Pancreas (tissue), 10 donors: ENCODE measurements around the gene ZNF408. TPM values are rescaled to one million over a fixed set of nuclear protein-coding genes. Genes with fewer than 3 reads are reported as not detected.

Source experiments
- ATAC-seq, 4 donors: fragments of 200-7000 bp; cut with Tn5 transposase; one replicate each; pipeline versions ENCODE4 v1.8.0 to v1.9.1; 2020; ENCODE audit warnings: mild to moderate bottlenecking in 4 of 4, moderate library complexity in 4 of 4
- DNase-seq, 6 donors: peaks; one replicate each; pipeline ENCODE4 v3.0.0-alpha.2; 2020
- FAIRE-seq: peaks from 2 replicates; lab custom pipeline; 2012; peaks lifted over from hg19 to GRCh38; lab: Jason Lieb, UNC
- H3K27ac ChIP-seq, 4 donors: fragments of 200-600 bp; sonication (generic); 1 replicate in 3 of 4; 2 replicates in 1 of 4; pipeline versions ENCODE4 v1.5.0 to v1.8.0; 2020
- H3K27me3 ChIP-seq, 4 donors: fragments of 200-600 bp; one replicate each; pipeline ENCODE4 v1.8.0; 2021
- H3K36me3 ChIP-seq, 3 donors: fragments of 200-600 bp; sonication (generic) in 1 of 3; one replicate each; pipeline versions ENCODE4 v1.5.0 to v1.8.0; 2020 to 2021
- H3K4me1 ChIP-seq, 3 donors: fragments of 200-600 bp; one replicate each; pipeline ENCODE4 v1.8.0; 2021
- H3K4me3 ChIP-seq, 4 donors: fragments of 200-600 bp; sonication (generic) in 2 of 4; one replicate each; pipeline versions ENCODE4 v1.5.0 to v1.8.0; 2020 to 2021
- H3K9me3 ChIP-seq, 4 donors: fragments of 200-600 bp; one replicate each; pipeline ENCODE4 v1.8.0; 2021
- CTCF ChIP-seq, 4 donors: fragments of 200-600 bp; sonication (generic) in 3 of 4; IDR thresholded peaks; one replicate each; pipeline versions ENCODE4 v1.5.0 to v1.8.0; 2021; ENCODE audit warnings: antibody characterized with exemption in 4 of 4
- WGBS, 2 donors: extraction: QIAGEN DNeasy Blood & Tissue Kit; methylation state at CpG; one replicate each; pipeline ENCODE4 v1.1.7; 2013; 5-methylcytosine and 5-hydroxymethylcytosine counted together
- intact Hi-C, 3 donors: fragments of 100-400 bp; cut with DNase I; formaldehyde crosslinking; loops; one replicate each; pipeline versions ENCODE4 v1.11.1 to v1.14.2; 2022
- polyA plus RNA-seq, 2 donors: library from polyadenylated mRNA; stranded (reverse); fragments of 200-250 nt; gene quantifications; one replicate each; pipeline ENCODE4 v1.2.3, GENCODE V29; 2013
- total RNA-seq, 6 donors: library from RNA; stranded (reverse); fragmentation: NEBNext Ultra II Directional in 4 of 6; extraction: Animal tissue kit (Norgen Biotek cat#: 25700) in 4 of 6; gene quantifications; one replicate each; pipeline versions ENCODE4 v1.2.1 to v1.2.4, GENCODE V29; 2021 to 2023
- donor health status: healthy with polysubstance abuse.
- donor health status: DM: no; HTN: no; CAD: no; lungs with moderate emphysema.
- donor health status: DM: no; HTN: no; CAD: no.
- donor health status: control.
- donor health status: control.
- donor health status: Bipolar disorder and iron deficiency.
- donor health status: DM: yes; HTN: yes; CAD: no.
- donor health status: DM: no; HTN: no; CAD: no.
- donor health status: DM: no; HTN: no; CAD: no.
- donor health status: DM: yes; HTN: yes; CAD: no.

Gene ZNF408
- total and polyA plus RNA-seq, 8 donors = 2.8 to 7.8 (median 4.7) TPM

DNA sequence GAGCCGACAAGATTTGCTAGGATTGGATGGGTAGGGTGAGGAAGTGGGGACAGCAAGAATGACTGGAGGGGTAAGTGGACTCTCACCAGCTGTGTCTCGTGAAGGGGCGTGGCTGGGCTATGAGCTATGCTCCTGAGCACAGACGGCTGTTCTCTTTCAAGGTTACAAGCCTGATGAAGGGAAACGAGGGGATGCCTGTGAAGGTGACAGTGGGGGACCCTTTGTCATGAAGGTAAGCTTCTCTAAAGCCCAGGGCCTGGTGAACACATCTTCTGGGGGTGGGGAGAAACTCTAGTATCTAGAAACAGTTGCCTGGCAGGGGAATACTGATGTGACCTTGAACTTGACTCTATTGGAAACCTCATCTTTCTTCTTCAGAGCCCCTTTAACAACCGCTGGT is 38.1 kb downstream of the ZNF408 start:
- Histone ChIP-seq H3K4me1 (no peaks in the 10 kb centered on the region), H3K27ac (no peak overlapping the region), H3K9me3 (no peaks in the 10 kb centered on the region), H3K36me3 (peaks cover 0 to 11% (median 0%) of the 10 kb centered on the region in 3 donors), H3K27me3 (no peaks in the 10 kb centered on the region), H3K4me3 (no peak overlapping the region)
- no peak for TF ChIP-seq CTCF (IDR thresholded peaks at IDR 0.05)
- no peak for FAIRE-seq
- no peak for DNase-seq
- intact Hi-C loops = no loop called here
- 64 to 71% methylated on average over 6 of the region's 6 CpGs for WGBS, 2 donors
- ATAC-seq = no peak

GRCh38 chr11:46741600-46742484 is 41.0 kb downstream of the ZNF408 start:
- Histone ChIP-seq H3K27me3 (no peaks in the 10 kb centered on the region), H3K9me3 (no peaks in the 10 kb centered on the region), H3K4me1 (no peaks in the 10 kb centered on the region), H3K36me3 (peaks cover 0 to 31% (median 0%) of the 10 kb centered on the region in 3 donors), H3K4me3 (no peak overlapping the region), H3K27ac (no peak overlapping the region)
- TF ChIP-seq CTCF (IDR thresholded peaks at IDR 0.05) = no peak
- DNase-seq (no peak), ATAC-seq (no peak), FAIRE-seq (no peak)
- 79% methylated on average over 12 of the region's 12 CpGs for WGBS, 2 donors
- intact Hi-C loops = no loop called here

DNA sequence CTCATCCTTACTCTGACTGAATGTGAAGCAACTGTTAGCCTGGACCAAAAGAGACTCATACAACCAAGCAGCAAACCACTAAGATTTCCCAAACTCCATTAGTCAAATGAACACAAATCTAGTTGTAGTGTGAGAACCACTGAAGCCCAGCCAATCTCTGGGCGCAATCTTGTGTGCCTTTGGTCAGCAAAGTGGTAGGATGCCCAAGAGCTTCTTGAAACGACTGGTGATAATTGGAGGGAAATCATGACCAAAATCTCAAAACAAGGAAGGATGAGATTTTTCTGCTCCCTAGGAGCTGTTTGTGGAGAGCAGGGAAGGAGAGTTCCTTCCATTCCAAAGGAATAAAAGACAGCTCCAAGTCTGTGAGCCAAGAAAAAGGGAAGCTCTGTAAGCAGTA is 42.2 kb downstream of the ZNF408 start:
- no peak for TF ChIP-seq CTCF (IDR thresholded peaks at IDR 0.05)
- Histone ChIP-seq H3K4me1 (no peaks in the 10 kb centered on the region), H3K36me3 (peaks cover 0 to 40% (median 0%) of the 10 kb centered on the region in 3 donors), H3K27ac (no peak overlapping the region), H3K27me3 (no peaks in the 10 kb centered on the region), H3K4me3 (no peak overlapping the region), H3K9me3 (no peaks in the 10 kb centered on the region)
- DNase-seq = no peak
- intact Hi-C loops = no loop called here
- WGBS, 2 donors = 88 to 89% methylated on average over 2 of the region's 2 CpGs
- ATAC-seq = no peak
- no peak for FAIRE-seq

GRCh38 chr11:46743693-46744339 is 43.0 kb downstream of the ZNF408 start:
- FAIRE-seq (no peak), ATAC-seq (no peak), DNase-seq (no peak)
- Histone ChIP-seq H3K9me3 (no peaks in the 10 kb centered on the region), H3K27ac (no peak overlapping the region), H3K4me3 (no peak overlapping the region), H3K4me1 (no peaks in the 10 kb centered on the region), H3K27me3 (no peaks in the 10 kb centered on the region), H3K36me3 (peaks cover 0 to 46% (median 0%) of the 10 kb centered on the region in 3 donors)
- WGBS, 2 donors = 82 to 84% methylated on average over 10 of the region's 10 CpGs
- intact Hi-C loops = no loop called here
- TF ChIP-seq CTCF (IDR thresholded peaks at IDR 0.05) = no peak
